NCI-H2107 treated with DMSO at 0.1 percent for 48 hours (cell line): Measurements from ENCODE around the gene BTF3L4.
"Not testable (repeated sequence)": the region's sequence is repeated elsewhere in the genome, so short reads cannot be mapped to it uniquely, and the experiment has no call there.

Experiments used
- DNase-seq: peaks from one replicate; lab custom pipeline; 2025; ENCODE audit not compliant: unreplicated experiment; lab: John Stamatoyannopoulos, UW

BTF3L4 gene

DNA sequence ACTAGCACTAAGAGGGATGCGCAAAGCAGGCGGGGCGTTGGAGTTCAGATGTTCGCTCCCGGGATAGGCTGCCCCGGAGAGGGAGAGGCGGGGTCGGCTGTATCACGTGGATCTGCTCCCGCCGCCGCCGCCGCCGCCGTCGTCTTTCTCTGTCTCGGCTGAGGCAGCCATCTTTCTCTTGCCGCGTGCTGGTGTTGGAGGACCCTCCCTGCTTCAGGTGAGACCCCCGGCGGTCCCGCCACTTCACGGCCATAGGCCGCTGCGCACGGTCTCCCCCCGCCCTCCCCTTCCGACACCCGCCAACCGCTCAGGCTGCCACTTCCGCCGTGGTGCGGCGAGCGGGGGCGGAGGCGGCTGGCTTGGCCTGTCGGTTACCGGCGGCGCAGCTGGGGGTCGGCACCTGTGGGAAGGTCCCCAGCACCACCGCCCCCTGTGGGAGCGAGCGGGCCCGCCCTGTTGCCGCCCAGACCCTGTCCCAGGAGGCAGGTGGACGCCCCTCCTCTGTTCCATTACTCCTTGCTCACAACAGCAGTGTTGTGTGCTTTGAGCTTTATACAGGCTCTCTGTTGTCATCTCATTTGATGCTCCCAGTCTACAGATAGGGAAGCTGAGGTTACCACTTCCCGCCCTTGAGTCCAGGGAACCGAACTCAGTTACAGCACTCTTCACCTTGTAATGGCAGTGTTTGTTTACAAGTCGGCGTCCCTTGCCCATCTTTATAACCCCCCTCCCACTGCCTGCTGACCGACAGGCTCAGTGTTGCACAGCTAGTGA is at the start of gene BTF3L4:
TSS of gene BTF3L4 (plus strand) at position 133 of the 774 bp plus-strand sequence. CDS start 3,553 bp downstream, outside the sequence.
- DNase-seq = peak; percentile 99

DNA sequence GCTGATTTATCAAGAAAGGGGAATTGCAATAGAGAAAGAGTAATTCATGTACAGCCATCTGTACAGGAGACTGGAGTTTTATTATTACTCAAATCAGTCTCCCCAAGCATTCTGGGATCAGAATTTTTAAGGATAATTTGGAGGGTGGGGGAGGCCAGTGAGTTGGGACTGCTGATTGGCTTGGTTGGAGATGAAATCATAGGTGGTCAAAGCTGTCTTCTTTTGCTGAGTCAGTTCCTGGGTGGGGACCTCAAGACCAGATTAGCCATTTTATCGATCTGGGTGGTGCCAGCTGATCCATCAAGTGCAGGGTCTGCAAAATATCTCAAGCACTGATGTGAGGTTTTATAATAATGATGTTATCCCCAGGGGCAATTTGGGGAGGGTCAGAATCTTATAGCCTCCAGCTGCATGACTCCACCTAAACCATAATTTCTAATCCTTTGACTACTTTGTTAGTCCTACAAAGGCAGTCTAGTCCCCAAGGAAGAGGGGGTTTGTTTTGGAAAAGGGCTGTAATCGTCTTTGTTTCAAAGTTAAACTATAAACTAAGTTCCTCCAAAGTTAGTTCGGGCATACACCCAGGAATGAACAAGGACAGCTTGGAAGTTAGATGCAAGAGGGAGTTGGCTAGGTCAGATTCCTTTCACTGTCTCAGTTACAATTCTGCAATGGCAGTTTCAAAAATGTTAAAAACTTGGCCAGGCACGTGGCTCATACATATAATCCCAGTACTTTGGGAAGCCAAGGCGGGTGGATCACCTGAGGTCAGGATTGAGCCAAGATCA is 48.7 kb upstream of the BTF3L4 start:
- no peak for DNase-seq

DNA sequence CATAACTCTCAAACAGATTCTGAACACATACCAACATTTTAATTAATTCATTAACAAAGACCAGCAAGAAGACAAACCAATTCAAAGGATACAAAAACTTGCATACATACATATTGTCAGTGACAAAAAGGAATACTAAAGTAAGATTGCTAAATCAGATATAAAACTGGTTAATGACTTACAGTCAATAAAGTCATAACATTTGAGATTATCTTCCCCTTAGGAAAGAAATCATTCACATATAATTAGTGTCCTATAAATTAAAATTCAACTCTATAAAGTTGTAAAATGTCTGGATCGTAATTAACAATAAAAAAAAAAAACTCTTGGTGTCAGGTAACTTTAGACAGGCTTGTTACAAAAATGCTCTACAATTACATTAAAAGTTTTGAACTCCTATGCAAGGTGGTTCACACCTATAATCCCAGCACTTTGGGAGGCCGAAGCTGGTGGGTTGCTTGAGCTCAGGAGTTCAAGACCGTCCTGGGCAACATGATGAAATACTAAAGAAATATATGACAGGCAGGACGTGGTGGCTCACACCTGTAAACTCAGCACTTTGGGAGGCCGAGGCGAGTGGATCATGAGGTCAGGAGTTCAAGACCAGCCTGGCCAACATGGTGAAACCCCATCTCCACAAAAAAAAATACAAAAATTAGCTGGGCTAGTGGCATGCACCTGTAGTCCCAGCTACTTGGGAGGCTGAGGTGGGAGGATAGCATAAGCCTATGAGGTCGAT is 47.9 kb upstream of the BTF3L4 start:
- DNase-seq = no peak

DNA sequence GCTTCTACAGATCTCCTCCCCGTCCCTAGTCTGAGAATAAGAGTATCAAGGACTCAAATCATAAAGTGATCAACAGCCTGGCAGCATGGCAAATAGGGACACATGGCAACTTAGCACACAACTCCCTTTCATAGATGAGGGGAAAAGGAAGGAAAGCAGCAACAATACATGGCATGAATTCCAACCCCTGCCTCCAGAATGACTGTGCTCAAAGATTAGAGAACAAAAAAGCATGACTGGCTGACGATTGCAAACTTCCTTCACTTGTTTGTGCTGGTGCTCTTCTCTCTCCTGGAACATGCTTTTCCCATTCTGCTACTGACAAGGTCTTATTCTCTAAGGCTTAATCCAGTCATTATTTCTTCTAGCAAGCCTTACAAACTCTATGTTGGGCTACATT is 34.0 kb upstream of the BTF3L4 start:
- no peak for DNase-seq

DNA sequence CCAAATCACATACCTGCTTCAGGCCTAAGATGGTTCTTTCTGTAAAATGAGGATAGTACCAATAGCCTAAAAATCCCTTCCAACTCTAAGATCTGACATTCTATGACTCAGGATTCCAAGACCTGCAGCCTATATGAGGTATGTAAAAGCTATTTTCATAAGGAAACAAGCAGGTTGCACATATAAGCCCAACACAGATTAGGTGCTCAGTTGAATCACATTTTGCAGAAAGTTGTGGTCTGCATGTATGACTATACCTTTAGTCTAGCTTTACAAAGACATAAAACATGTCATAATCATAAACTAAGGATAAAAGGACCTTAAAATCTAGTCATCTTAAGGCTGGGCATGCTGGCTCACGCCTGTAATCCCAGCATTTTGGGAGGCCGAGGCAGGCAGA is 29.8 kb upstream of the BTF3L4 start:
- DNase-seq = no peak

DNA sequence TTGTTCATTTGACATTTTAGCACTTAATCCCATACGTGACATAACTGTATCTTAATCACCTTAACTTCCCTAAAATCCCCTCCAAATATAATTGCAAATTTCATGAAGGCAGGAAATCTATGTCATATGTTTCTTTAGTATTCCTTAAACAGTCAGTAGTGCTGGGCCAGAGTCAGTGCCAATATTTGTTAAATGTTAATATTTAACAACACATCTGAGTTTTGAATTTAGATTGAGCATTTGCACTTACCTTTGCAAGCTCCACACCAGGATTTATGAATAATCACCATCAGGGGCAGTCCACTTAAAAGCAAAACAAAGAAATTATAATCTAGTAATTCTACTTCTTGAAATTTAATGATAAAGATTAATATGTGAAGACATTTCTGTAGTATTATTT is 27.8 kb upstream of the BTF3L4 start:
- DNase-seq = no peak

DNA sequence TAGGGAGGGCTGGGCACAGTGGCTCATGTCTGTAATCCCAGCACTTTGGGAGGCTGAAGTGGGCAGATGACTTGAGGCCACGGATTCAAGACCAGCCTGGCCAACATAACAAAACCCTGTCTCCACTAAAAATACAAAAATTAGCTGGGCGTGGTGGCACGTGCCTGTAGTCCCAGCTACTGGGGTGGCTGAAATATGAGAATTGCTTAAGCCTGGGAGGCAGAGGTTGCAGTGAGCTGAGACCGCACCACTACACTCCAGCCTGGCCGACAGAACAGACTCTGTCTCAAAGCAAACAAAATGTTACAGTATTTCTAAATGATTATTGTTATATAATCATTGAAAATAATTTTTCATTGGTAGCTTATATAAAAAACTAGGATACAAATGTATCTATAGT is 27.3 kb upstream of the BTF3L4 start:
- not testable (repeated sequence) for DNase-seq

DNA sequence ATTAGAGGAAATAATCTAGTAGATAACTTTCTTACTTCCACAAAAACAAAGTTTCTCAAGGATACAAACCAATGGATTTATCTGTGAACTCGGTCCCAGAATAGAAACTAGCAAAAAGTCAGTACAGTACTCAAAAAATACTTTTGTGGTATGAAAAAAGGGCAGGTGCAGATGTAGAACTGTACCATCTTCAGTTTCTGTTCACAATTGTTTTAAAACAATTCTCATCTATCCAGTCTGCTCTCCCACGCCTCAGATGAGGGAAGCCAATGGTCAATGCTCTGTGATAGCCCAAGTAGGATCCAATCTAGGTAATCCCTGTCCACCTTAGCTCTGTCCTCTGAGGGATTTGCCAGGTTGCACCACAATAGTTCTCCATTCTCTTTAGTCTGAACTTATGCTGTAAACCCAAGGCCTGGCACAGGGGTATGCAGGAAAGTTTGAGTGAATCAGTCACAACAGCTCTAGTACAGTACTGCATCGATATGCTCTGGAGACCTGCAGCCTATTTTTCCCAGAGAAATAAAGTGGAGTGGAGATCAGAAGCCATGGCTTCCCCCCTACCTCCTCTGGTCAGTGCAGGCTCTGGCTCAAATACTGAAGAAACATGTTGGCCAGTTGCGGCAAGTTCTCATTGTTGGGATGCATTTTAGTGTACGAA is 23.8 kb upstream of the BTF3L4 start:
- no peak for DNase-seq

DNA sequence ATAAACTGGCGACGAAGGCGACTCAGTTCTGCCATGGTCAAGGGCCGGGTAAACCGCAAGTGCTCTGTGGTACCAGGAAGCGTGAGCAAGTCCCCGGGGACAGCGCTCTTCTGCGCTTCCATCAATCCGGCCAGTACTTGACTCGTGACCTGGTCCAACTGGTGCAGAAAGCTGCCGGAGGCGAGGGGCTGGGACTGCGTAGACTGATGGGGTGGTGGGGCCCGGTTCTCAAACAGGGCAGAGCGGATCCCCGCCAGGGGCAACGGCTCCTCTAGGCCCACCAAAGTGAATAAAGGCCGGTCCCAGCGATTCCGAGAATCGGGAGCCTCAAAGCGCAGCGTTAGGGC is 23.3 kb upstream of the BTF3L4 start:
- DNase-seq = no peak

DNA sequence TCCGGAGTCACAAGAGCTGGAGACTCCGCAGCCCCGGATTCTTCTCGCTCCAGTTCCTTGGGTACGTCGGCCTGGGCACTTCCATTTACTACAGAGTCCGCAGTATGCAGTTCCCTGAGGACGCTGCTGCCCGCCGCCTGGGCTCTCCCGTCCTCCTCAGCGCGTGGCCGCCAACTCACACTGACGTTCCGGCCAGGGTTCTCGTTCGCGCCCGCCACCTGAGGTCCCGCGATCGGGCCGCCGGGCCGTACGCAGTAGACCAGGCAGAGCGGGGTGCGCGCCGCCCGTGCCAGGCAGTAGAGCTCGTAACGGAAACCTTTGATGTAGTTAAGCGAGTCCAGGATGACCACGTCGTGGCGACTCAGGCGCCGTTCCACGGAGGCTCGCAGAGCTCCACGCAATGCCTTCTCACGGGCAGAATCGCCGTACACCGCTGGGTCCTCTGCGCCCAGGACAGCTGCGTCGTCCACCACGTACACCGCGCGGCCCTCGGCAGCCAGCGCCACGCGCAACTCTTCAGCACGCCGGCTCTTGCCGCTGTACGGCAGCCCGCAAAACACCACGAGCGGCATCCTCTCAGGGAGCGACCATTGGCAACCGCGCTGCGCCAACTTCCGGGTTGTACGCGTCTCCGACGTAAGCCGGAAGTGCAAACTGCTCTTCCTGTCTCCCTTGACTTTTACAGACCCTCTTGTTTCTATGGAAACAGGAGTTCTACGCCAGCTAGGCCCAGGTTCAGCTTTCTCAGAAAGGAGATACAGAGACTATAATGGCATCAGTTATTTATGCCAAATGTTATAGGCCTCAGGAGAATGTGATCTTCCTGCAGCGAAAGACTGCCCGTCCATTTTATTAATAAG is 22.7 kb upstream of the BTF3L4 start, which contains the start of gene KTI12:
TSS of gene KTI12 (minus strand) at position 621 of the 860 bp plus-strand sequence. CDS start at position 572, 49 bp downstream.
- peak; percentile 79 for DNase-seq

DNA sequence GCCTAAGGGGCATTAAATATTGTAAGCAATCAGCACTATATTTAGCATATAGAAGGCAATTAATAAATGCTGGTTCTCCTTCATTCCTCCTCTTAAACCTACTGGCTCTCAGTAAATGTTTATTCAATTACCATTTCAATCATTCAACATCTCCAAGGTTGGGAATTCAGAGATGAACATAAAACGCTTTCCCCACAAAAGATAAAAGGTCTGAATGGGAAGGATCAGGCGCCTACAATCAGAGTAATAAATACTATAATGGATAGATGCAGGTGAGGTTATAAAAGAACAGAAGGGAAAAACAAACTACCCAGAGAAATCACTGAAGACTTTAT is 22.1 kb upstream of the BTF3L4 start:
- DNase-seq = no peak

DNA sequence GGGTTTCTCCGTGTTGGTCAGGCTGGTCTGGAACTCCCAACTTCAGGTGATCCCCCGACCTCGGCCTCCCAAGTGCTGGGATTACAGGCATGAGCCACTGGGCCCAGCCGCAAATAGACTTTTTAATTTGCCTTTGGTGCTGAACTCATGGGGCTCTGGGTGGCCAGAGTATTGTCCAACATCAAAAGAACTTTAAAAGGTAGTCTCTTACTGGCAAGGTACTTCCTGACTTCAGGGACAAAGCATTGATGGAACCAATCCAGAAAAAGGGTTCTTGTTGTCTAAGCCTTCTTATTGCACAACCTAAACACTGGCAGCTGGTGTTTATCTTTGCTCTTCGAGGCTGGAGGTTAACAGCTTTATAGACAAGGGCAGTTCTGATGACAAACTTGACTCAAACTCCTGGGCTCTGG is 18.7 kb upstream of the BTF3L4 start:
- DNase-seq = no peak

DNA sequence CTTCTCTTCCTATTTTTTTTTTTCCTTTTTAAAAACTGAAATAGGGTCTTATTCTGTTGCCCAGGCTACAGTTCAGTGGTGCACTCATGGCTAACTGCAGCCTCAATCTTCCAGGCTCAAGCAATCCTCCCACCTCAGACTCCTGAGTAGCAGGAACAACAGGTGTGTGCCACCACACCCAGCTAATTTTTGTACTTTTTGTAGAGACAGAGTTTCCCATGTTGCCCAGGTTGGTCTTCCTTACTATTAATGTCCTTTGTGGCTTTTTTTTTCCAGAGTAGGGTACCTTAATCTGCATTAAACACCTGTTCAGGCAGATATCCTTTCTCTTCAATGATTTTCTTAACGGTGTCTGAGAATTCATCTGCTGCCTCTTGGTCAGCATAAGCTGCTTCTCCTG is 18.2 kb upstream of the BTF3L4 start:
- no peak for DNase-seq

DNA sequence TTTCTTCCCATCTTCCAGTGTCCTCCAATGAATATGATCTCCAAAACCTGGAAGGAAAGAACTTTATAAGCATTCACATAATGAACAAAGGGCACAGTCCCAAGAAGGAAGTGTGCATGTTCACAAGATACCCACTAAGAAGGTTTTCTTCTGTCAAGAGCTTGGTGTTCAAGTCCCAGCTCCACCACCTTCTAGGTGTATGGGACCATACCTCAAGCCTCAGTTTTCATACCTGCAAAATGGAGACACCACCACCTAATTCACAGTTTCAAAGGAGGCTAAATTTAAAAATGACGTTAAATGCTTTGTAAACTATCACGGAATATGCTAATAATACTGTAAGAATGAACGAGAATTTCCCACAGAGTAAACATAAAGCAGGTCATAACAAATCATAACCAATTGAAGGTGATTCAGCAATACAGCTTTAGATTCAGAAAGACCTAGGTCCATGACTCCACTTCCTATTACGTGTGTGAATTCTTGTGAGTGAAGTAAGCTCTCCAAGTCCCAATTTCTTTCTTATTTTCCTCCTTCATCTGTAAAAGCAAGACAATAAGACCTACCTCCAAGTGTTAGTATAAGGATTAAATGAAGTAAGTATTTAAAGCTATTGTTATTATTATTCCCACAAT is 14.4 kb upstream of the BTF3L4 start:
- no peak for DNase-seq

DNA sequence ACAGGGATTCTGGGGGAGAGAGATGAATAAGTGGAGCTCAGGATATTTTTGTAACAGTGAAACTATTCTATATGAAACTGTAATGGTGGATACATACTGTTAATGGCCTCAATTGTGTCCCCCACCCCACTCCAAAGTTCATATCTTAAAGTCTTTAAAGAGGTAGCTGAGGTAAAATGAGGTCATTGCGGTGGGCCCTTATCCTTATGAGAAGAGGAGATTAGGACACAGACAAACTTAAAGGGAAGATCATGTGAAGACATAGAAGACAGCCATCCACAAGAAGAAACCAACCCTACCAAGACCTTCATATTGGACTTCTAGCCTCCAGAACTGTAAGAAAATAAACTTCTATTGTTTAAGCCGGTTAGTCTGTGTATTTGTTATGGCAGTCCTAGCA is 10.9 kb upstream of the BTF3L4 start:
- no peak for DNase-seq

DNA sequence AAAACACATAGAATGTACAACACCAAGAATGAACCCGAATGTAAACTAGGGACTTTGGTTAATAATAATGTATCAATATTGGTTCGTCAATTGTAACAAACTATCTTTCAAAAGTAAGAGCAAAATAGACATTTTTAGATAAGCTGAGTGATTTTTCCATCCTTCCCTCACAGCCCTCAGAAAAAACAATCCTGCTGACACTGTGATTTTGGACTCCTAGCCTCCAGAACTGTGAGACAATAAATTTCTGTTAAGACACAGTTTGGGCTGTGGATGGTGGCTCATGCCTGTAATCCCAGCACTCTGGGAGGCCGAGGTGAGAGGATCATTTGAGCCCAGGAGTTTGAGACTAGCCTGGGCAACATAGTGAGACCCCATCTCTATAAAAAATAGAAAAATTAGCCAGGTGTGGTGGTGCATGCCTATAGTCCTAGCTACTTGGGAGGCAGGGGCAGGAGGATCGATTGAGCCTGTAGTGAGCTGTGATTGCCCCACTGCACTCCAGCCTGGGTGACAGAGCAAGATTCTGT is 10.4 kb upstream of the BTF3L4 start:
- not testable (repeated sequence) for DNase-seq

DNA sequence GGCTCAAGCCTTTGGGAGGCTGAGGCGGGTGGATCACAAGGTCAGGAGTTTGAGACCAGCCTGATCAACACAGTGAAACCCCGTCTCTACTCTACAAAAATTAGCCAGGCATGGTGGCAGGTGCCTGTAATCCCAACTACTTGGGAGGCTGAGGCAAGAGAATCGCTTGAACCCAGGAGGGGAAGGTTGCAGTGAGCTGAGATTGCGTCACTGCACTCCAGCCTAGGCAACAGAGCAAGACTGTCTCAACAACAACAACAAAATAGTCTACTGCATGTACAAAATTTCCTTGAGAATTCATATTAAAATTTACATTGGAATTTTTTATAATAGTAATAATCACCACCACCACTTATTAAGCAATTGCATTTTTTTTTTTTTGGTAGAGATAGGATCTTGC is 6.8 kb upstream of the BTF3L4 start:
- not testable (repeated sequence) for DNase-seq

DNA sequence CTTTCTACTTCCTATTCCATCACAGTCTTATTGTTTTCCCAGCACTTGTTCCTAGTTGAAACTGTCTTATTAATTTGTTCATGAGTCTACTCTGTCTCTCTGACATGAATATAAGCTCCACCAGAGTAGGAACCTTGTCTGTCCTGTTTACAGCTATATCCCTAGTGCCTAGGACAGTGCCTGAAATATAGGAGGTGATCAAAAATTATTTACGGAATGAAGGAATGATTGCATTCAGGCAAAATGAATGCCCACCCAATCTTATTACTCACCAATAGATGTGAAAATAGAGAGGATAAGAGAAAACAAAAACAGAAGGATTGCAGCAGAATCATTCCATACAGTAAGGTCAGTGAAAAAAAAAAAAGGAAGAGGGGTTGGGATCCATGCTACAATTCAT is 2.2 kb upstream of the BTF3L4 start:
- DNase-seq = no peak

DNA sequence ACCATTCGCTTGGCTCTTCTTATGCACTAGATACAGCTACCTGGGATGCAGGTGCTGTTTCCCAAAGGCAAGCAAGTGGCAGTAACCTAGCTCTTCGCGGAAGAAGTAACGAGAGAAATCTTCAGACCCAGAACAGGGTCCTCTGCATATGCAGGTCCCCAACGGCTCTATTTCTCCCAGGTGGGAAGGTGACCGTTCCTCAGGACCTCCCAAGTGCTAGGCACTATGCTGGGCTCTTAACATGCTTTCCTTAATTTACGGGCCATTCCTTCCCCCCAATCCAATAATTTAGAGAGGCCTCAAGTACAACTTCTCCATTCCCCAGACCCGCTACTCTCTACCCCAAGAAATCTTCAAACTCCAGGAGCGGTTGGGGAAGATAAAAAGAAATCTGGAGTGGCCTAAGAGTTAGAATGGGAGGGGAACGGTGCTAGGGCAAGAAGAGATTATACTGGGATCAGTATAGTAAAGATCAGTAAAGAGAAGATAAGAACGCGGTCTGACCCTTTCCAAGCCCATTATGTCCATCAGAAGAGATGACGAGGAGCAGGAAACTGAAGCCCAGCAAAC is 1.5 kb upstream of the BTF3L4 start:
- DNase-seq = no peak
